ENCODE measurements around the gene GPR156. TPM values are rescaled to one million over a fixed set of nuclear protein-coding genes. Genes with fewer than 3 reads are reported as not detected.

Gene GPR156
- total RNA-seq, 4 donors from 2014 or later = 0.20 to 0.72 (median 0.41) TPM

- intact Hi-C loops (cut with DNase I; ENCODE audit: low total_unique reads) = no loop called here
- 81 to 86% methylated on average over 7 to 8 of the region's 8 CpGs for WGBS, 2 donors
- no peak for DNase-seq (ENCODE audit: low spot score in 2 of 2)
Measured at GRCh38 chr3:120171134-120171873, 113.7 kb downstream of the GPR156 start.

GRCh38 chr3:120170223-120170622, 114.8 kb downstream of the GPR156 start:
- whole genome bisulfite sequencing, 2 donors = 68 to 88% methylated on average over 2 of the region's 2 CpGs
- intact Hi-C loops (cut with DNase I; ENCODE audit: low total_unique reads) = no loop called here
- no peak for DNase-seq (ENCODE audit: low spot score in 2 of 2)

More at GRCh38 chr3:120171134-120171873, 113.7 kb downstream of the GPR156 start:
- TF ChIP-seq POLR2A (IDR thresholded peaks at IDR 0.05) = no peak
- no peak for TF ChIP-seq CTCF (IDR thresholded peaks at IDR 0.05)
- no peak overlapping the region for H3K4me3 ChIP-seq (ENCODE audit: low read depth, poor library complexity, severe bottlenecking)

GRCh38 chr3:120169407-120169806, 115.6 kb downstream of the GPR156 start:
- DNase-seq (ENCODE audit: low spot score in 2 of 2) = no peak
- intact Hi-C loops (cut with DNase I; ENCODE audit: low total_unique reads) = no loop called here
- TF ChIP-seq CTCF (IDR thresholded peaks at IDR 0.05) = no peak
- 74 to 79% methylated on average over 5 of the region's 5 CpGs for WGBS, 2 donors
- H3K4me3 ChIP-seq (ENCODE audit: low read depth, poor library complexity, severe bottlenecking) = no peak overlapping the region

More at GRCh38 chr3:120170223-120170622, 114.8 kb downstream of the GPR156 start:
- no peak overlapping the region for H3K4me3 ChIP-seq (ENCODE audit: low read depth, poor library complexity, severe bottlenecking)
- no peak for TF ChIP-seq POLR2A (IDR thresholded peaks at IDR 0.05)
- TF ChIP-seq CTCF (IDR thresholded peaks at IDR 0.05) = no peak

- TF ChIP-seq CTCF (IDR thresholded peaks at IDR 0.05) (no peak), POLR2A (IDR thresholded peaks at IDR 0.05) (no peak)
- no peak for DNase-seq (ENCODE audit: low spot score in 2 of 2)
- intact Hi-C loops (cut with DNase I; ENCODE audit: low total_unique reads) = no loop called here
- WGBS, 2 donors = 94 to 96% methylated on average over 3 of the region's 3 CpGs
- no peak overlapping the region for H3K4me3 ChIP-seq (ENCODE audit: low read depth, poor library complexity, severe bottlenecking)
Measured at GRCh38 chr3:120168611-120169010, 116.4 kb downstream of the GPR156 start.

GRCh38 chr3:120168038-120168437, 117.0 kb downstream of the GPR156 start:
- WGBS, 2 donors = 91 to 95% methylated on average over 9 of the region's 9 CpGs
- H3K4me3 ChIP-seq (ENCODE audit: low read depth, poor library complexity, severe bottlenecking) = no peak overlapping the region
- TF ChIP-seq POLR2A (IDR thresholded peaks at IDR 0.05) (no peak), CTCF (IDR thresholded peaks at IDR 0.05) (no peak)
- intact Hi-C loops (cut with DNase I; ENCODE audit: low total_unique reads) = no loop called here
- no peak for DNase-seq (ENCODE audit: low spot score in 2 of 2)

GRCh38 chr3:120167488-120167887, 117.5 kb downstream of the GPR156 start:
- intact Hi-C loops (cut with DNase I; ENCODE audit: low total_unique reads) = no loop called here
- 87 to 92% methylated on average over 9 to 10 of the region's 10 CpGs for WGBS, 2 donors
- no peak overlapping the region for H3K4me3 ChIP-seq (ENCODE audit: low read depth, poor library complexity, severe bottlenecking)
- no peak for DNase-seq (ENCODE audit: low spot score in 2 of 2)
- TF ChIP-seq CTCF (IDR thresholded peaks at IDR 0.05) = no peak
- no peak for TF ChIP-seq POLR2A (IDR thresholded peaks at IDR 0.05)

Measured in lower leg skin (tissue), 4 donors.